ENCODE results near the gene CHRDL1. TPM values are rescaled to one million over a fixed set of nuclear protein-coding genes. Genes with fewer than 3 reads are reported as not detected.

Gene CHRDL1
- total and polyA plus RNA-seq, 2 of the 13 experiments (the other 11 are each of a cell fraction or from before 2014, with no cell fraction given) = not detected

- no peak for DNase-seq (ENCODE audit: low spot score)
- CTCF ChIA-PET (ENCODE audit: low intra/inter-chr PET ratio, low total read pairs) = no interaction called here
- no peak for FAIRE-seq
- Histone ChIP-seq H3K9me3 (ENCODE audit: low read length) (no peaks in the 10 kb centered on the region), H3K27me3 (ENCODE audit: control insufficient read depth in 1 of 2, insufficient read depth in 2 of 2, low read length in 2 of 2) (no peaks in the 10 kb centered on the region), H4K20me1 (ENCODE audit: insufficient read depth, low read length) (no peaks in the 10 kb centered on the region), H3K4me1 (ENCODE audit: insufficient read depth, low read length) (no peaks in the 10 kb centered on the region), H3K9ac (ENCODE audit: insufficient read depth, low read depth, low read length) (no peak overlapping the region), H2AFZ (ENCODE audit: low read length) (no peak overlapping the region), H3K79me2 (ENCODE audit: insufficient read depth, low read length) (no peaks in the 10 kb centered on the region), H3K4me2 (ENCODE audit: low read depth, low read length) (no peak overlapping the region), H3K4me3 (replicated peaks in 1 of 3; ENCODE audit: insufficient read depth in 1 of 3, low read depth in 2 of 3, low read length in 3 of 3) (no peak overlapping the region), H3K27ac (ENCODE audit: extremely low read length, insufficient read depth, low read length) (no peak overlapping the region), H3K36me3 (replicated peaks in 1 of 2; ENCODE audit: control insufficient read depth in 1 of 2, insufficient read depth in 2 of 2, low read length in 2 of 2) (no peaks in the 10 kb centered on the region)
- no TSS peak for BruUV-seq (replicated peaks)
- no CpG with 5 or more reads among the region's 1 CpG for WGBS (ENCODE audit: low lambda C conversion rate)
- no peak for ATAC-seq
- intact Hi-C loops (cut with micrococcal nuclease; ENCODE audit: unreplicated experiment) (no loop called here), in situ Hi-C loops (cut with HindIII; ENCODE audit: extremely low pct_ligation_motif_present, low pct_unique_long_range_greater_than_20kb) (no loop called here)
- POLR2A ChIA-PET = no interaction called here
- no peak for TF ChIP-seq ZNF264 (CRISPR knock-in tag; IDR thresholded peaks at IDR 0.05)
- TF ChIP-seq ZFP91 (CRISPR knock-in tag; IDR thresholded peaks at IDR 0.05; ENCODE audit: borderline replicate concordance) = no peak
- no peak for TF ChIP-seq GMEB1 (CRISPR knock-in tag; IDR thresholded peaks at IDR 0.05; ENCODE audit: borderline replicate concordance)
- TF ChIP-seq TOPORS (CRISPR knock-in tag; IDR thresholded peaks at IDR 0.05) = no peak
- TF ChIP-seq ZNF800 (CRISPR knock-in tag; IDR thresholded peaks at IDR 0.05) = no peak
- no peak for TF ChIP-seq DRAP1 (CRISPR knock-in tag; IDR thresholded peaks at IDR 0.05)
- no peak for TF ChIP-seq EED (CRISPR knock-in tag; IDR thresholded peaks at IDR 0.05)
- TF ChIP-seq ZNF574 (CRISPR knock-in tag; IDR thresholded peaks at IDR 0.05) = no peak
- no peak for TF ChIP-seq HOXA5 (CRISPR knock-in tag; IDR thresholded peaks at IDR 0.05)
- TF ChIP-seq ZBTB39 (CRISPR knock-in tag; IDR thresholded peaks at IDR 0.05) = no peak
- TF ChIP-seq ZNF446 (CRISPR knock-in tag; IDR thresholded peaks at IDR 0.05) = no peak
- no peak for TF ChIP-seq KDM2A (CRISPR knock-in tag; IDR thresholded peaks at IDR 0.05; ENCODE audit: borderline replicate concordance, low read depth)
Observed at GRCh38 chrX:110678591-110678990, 117.0 kb downstream of the CHRDL1 start.
